HepG2 (cell line): ENCODE data around the gene SMURF2. TPM values are rescaled to one million over a fixed set of nuclear protein-coding genes. Genes with fewer than 3 reads are reported as not detected.

Experiments used
- ARNT2 ChIP-seq: sonication (generic); formaldehyde crosslinking; IDR thresholded peaks from 2 replicates; pipeline ENCODE4 v1.8.0; 2022; ENCODE audit warnings: mild to moderate bottlenecking, low read depth, missing genetic modification reagents, moderate library complexity
- CSRNP1 ChIP-seq: sonication (generic); formaldehyde crosslinking; IDR thresholded peaks from 2 replicates; pipeline ENCODE4 v1.8.1; 2023; ENCODE audit warnings: mild to moderate bottlenecking, missing genetic modification reagents
- E2F2 ChIP-seq: sonication (generic); formaldehyde crosslinking; IDR thresholded peaks from 2 replicates; pipeline ENCODE4 v1.4.0; 2020; ENCODE audit warnings: missing genetic modification reagents, borderline replicate concordance
- FOXM1 ChIP-seq: sonication (generic); formaldehyde crosslinking; IDR thresholded peaks from 2 replicates; pipeline ENCODE4 v1.5.0; 2020; ENCODE audit warnings: missing genetic modification reagents
- FOXO1 ChIP-seq: sonication (generic); formaldehyde crosslinking; IDR thresholded peaks from 2 replicates; pipeline ENCODE4 v1.4.0; 2020; ENCODE audit warnings: missing genetic modification reagents
- FOXP1 ChIP-seq, 2 experiments: fragments of 450-650 bp in 1 of 2; IDR thresholded peaks; 2 replicates each; pipeline ENCODE4 v1.6.1; 2017 to 2018; ENCODE audit warnings: antibody characterized with exemption in 1 of 2
- GLI4 ChIP-seq: sonication (generic); formaldehyde crosslinking; IDR thresholded peaks from 2 replicates; pipeline ENCODE4 v1.5.1; 2020; ENCODE audit warnings: missing genetic modification reagents, mild to moderate bottlenecking, moderate library complexity, borderline replicate concordance
- HOXA7 ChIP-seq: sonication (generic); formaldehyde crosslinking; IDR thresholded peaks from 2 replicates; pipeline ENCODE4 v1.8.1; 2022; ENCODE audit warnings: mild to moderate bottlenecking, missing genetic modification reagents, moderate library complexity
- IKZF5 ChIP-seq: IDR thresholded peaks from 2 replicates; pipeline ENCODE4 v1.6.1; 2018; ENCODE audit warnings: missing genetic modification reagents, mild to moderate bottlenecking, missing compliant biosample characterization
- MAF1 ChIP-seq: sonication (generic); formaldehyde crosslinking; IDR thresholded peaks from 2 replicates; pipeline ENCODE4 v1.5.0; 2020; ENCODE audit warnings: missing genetic modification reagents, borderline replicate concordance
- MEIS1 ChIP-seq: sonication (generic); formaldehyde crosslinking; IDR thresholded peaks from 2 replicates; pipeline ENCODE4 v1.9.0; 2021; ENCODE audit warnings: mild to moderate bottlenecking, missing genetic modification reagents, moderate library complexity, borderline replicate concordance
- MTA1 ChIP-seq: sonication (generic); formaldehyde crosslinking; IDR thresholded peaks from 2 replicates; pipeline ENCODE4 v1.4.0; 2020; ENCODE audit warnings: missing genetic modification reagents, mild to moderate bottlenecking, borderline replicate concordance
- NFRKB ChIP-seq: fragments of 450-650 bp; IDR thresholded peaks from 2 replicates; pipeline ENCODE4 v1.6.1; 2017
- PBX3 ChIP-seq: sonication (generic); formaldehyde crosslinking; IDR thresholded peaks from 2 replicates; pipeline ENCODE4 v1.8.1; 2023; ENCODE audit warnings: missing genetic modification reagents, inconsistent platforms, borderline replicate concordance
- U2AF2 ChIP-seq: fragments of 200-400 bp; formaldehyde crosslinking; IDR thresholded peaks from 2 replicates; pipeline ENCODE4 v1.6.1; 2017; ENCODE audit warnings: low read depth, mild to moderate bottlenecking, low read length
- ZBTB34 ChIP-seq: sonication (generic); formaldehyde crosslinking; IDR thresholded peaks from 2 replicates; pipeline ENCODE4 v1.8.0; 2022; ENCODE audit warnings: mild to moderate bottlenecking, missing genetic modification reagents
- ZMAT3 ChIP-seq: sonication (generic); formaldehyde crosslinking; conservative IDR thresholded peaks from 2 replicates; pipeline ENCODE4 v1.7.0; 2021; ENCODE audit warnings: missing genetic modification reagents
- ZNF20 ChIP-seq: sonication (generic); formaldehyde crosslinking; IDR thresholded peaks from 2 replicates; pipeline ENCODE4 v1.4.0; 2020; ENCODE audit warnings: mild to moderate bottlenecking, moderate library complexity, missing genetic modification reagents
- ZNF468 ChIP-seq: sonication (generic); formaldehyde crosslinking; IDR thresholded peaks from 2 replicates; pipeline ENCODE4 v1.8.0; 2022; ENCODE audit warnings: mild to moderate bottlenecking, moderate library complexity, missing genetic modification reagents
- ZNF557 ChIP-seq: sonication (generic); formaldehyde crosslinking; IDR thresholded peaks from 2 replicates; pipeline ENCODE4 v1.4.0; 2020; ENCODE audit warnings: missing genetic modification reagents
- ZNF703 ChIP-seq: sonication (generic); formaldehyde crosslinking; IDR thresholded peaks from 2 replicates; pipeline ENCODE4 v1.5.1; 2020; ENCODE audit warnings: missing genetic modification reagents, mild to moderate bottlenecking, moderate library complexity, borderline replicate concordance
- ZNF75D ChIP-seq: sonication (generic); formaldehyde crosslinking; IDR thresholded peaks from 2 replicates; pipeline ENCODE4 v1.8.1; 2023; ENCODE audit warnings: missing genetic modification reagents, mild to moderate bottlenecking, borderline replicate concordance
- polyA plus RNA-seq, 8 experiments: library from polyadenylated mRNA; depleted of rRNA in 3 of 8; stranded (reverse) in 7 of 8; unstranded in 1 of 8; fragments of >200 nt; fragmentation: Illumina TruSeq in 4 of 8; extraction: Trizol in 4 of 8; gene quantifications; 2 replicates each; pipeline versions ENCODE4 v1.2.1 to v1.2.3, GENCODE V29; 2011 to 2016; ENCODE audit warnings: low read depth in 4 of 8, missing spikeins in 1 of 8, mixed read lengths in 1 of 8; ENCODE audit not compliant: insufficient read depth in 1 of 8
- total RNA-seq, 5 experiments: library from RNA; depleted of rRNA; stranded (reverse); fragments of >200 nt; fragmentation: Illumina TruSeq; extraction: Trizol; gene quantifications; 2 replicates each; pipeline ENCODE4 v1.2.3, GENCODE V29; 2016; ENCODE audit warnings: low read depth in 1 of 5

SMURF2 gene
- total and polyA plus RNA-seq, 2 of the 13 experiments (the other 11 are each of a cell fraction or from before 2014, with no cell fraction given): 14.9 to 24.3 TPM

- TF ChIP-seq ZNF703 (0 out of 2 replicates have a peak, but pooled peaks have one; percentile 47), E2F2 (CRISPR knock-in tag) (0 out of 2 replicates have a peak, but pooled peaks have one; percentile 40), FOXP1 (IDR thresholded peaks at IDR 0.05) (no peak), FOXP1 (CRISPR knock-in tag; IDR thresholded peaks at IDR 0.05) (no peak), FOXM1 (CRISPR knock-in tag) (no peak), PBX3 (0 out of 2 replicates have a peak, but pooled peaks have one; percentile 72), ZNF20 (CRISPR knock-in tag) (no peak), ZBTB34 (CRISPR knock-in tag) (no peak), NFRKB (no peak), ZMAT3 (CRISPR knock-in tag) (no peak), ZNF468 (CRISPR knock-in tag) (no peak), FOXO1 (CRISPR knock-in tag) (no peak; the same call in 1 of the 2 replicates), ZNF557 (CRISPR knock-in tag) (no peak), HOXA7 (CRISPR knock-in tag) (no peak), MEIS1 (CRISPR knock-in tag) (no peak), ZNF75D (CRISPR knock-in tag) (no peak), ARNT2 (CRISPR knock-in tag) (peak; percentile 91), IKZF5 (CRISPR knock-in tag) (no peak), GLI4 (CRISPR knock-in tag) (no peak), CSRNP1 (CRISPR knock-in tag) (no peak), MAF1 (CRISPR knock-in tag) (0 out of 2 replicates have a peak, but pooled peaks have one; percentile 43), MTA1 (CRISPR knock-in tag) (no peak), U2AF2 (no peak)
These were observed at the start of gene SMURF2 (continued) for GRCh38 chr17:64661976-64662773.
